Esophagus (tissue), 2 donors: ENCODE measurements around the gene MAPK1. TPM values are rescaled to one million over a fixed set of nuclear protein-coding genes. Genes with fewer than 3 reads are reported as not detected.
"Not testable (repeated sequence)": the region's sequence is repeated elsewhere in the genome, so short reads cannot be mapped to it uniquely, and the experiment has no call there.

Source experiments
- H3K27ac ChIP-seq, 2 donors: one replicate each; pipeline ENCODE4 v1.5.1; 2013; ENCODE audit warnings: low read depth in 2 of 2, mild to moderate bottlenecking in 2 of 2, inconsistent platforms in 1 of 2, low read length in 1 of 2, moderate library complexity in 1 of 2
- H3K27me3 ChIP-seq, 2 donors: one replicate each; pipeline ENCODE4 v1.6.1; 2013; ENCODE audit warnings: low read length in 2 of 2, control low read depth in 1 of 2, mild to moderate bottlenecking in 1 of 2; ENCODE audit not compliant: insufficient read depth in 2 of 2, control insufficient read depth in 1 of 2
- H3K36me3 ChIP-seq, 2 donors: one replicate each; pipeline ENCODE4 v1.6.1; 2013; ENCODE audit warnings: low read length in 1 of 2; ENCODE audit not compliant: control insufficient read depth in 2 of 2, insufficient read depth in 2 of 2
- H3K4me1 ChIP-seq, 2 donors: one replicate each; pipeline ENCODE4 v1.6.1; 2013; ENCODE audit warnings: low read length in 1 of 2; ENCODE audit not compliant: control insufficient read depth in 2 of 2, insufficient read depth in 2 of 2
- H3K4me3 ChIP-seq, 2 donors: one replicate each; pipeline ENCODE4 v1.5.1; 2013; ENCODE audit warnings: low read length in 2 of 2, mild to moderate bottlenecking in 2 of 2, low read depth in 1 of 2, moderate library complexity in 1 of 2
- H3K9me3 ChIP-seq, 2 donors: one replicate each; pipeline ENCODE4 v1.6.1; 2013; ENCODE audit warnings: mild to moderate bottlenecking in 2 of 2, low read depth in 1 of 2, low read length in 1 of 2, moderate library complexity in 1 of 2; ENCODE audit not compliant: control insufficient read depth in 2 of 2, insufficient read depth in 1 of 2
- WGBS, 2 donors: extraction: QIAGEN DNeasy Blood & Tissue Kit; methylation state at CpG; one replicate each; pipeline ENCODE4 v1.1.7; 2013; 5-methylcytosine and 5-hydroxymethylcytosine counted together
- polyA plus RNA-seq, 2 donors: library from polyadenylated mRNA; stranded (reverse); fragments of 200-250 nt; gene quantifications; one replicate each; pipeline ENCODE4 v1.2.3, GENCODE V29; 2013
- donor health status: healthy with polysubstance abuse.
- donor health status: Bipolar disorder and iron deficiency.

Gene MAPK1
- polyA plus RNA-seq, 2 donors = 10.0 to 17.4 TPM

DNA sequence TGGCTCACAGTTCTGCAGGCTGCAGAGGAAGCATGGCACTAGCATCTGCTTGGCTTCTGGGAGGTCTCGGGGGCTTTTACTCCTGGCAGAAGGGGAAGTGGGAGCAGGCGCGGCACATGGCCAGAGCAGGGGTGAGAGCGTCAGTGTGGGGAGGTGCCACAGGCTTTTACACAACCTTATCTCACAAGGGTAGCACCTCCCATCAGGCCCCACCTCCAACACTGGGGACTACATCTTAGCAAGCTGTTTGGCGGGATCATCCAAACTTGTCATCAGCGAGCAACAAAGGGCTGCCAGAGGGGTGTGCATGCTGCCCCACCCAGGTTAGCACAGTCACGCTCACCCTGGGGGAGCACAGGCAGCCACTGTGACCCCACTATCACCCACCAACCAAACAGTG lies 112.9 kb downstream of the MAPK1 start:
- no peak overlapping the region for H3K27ac ChIP-seq
- peaks cover 0 to 2% of the 10 kb centered on the region in 2 donors for H3K9me3 ChIP-seq
- peaks cover 0 to 13% of the 10 kb centered on the region in 2 donors for H3K36me3 ChIP-seq
- H3K27me3 ChIP-seq = no peaks in the 10 kb centered on the region
- H3K4me3 ChIP-seq = no peak overlapping the region
- 23 to 37% methylated on average over 7 of the region's 7 CpGs for WGBS, 2 donors
- H3K4me1 ChIP-seq = peaks cover 0 to 8% of the 10 kb centered on the region in 2 donors

- Histone ChIP-seq H3K36me3 (peaks cover 0 to 9% of the 10 kb centered on the region in 2 donors), H3K4me1 (peaks cover 0 to 8% of the 10 kb centered on the region in 2 donors), H3K9me3 (peaks cover 0 to 2% of the 10 kb centered on the region in 2 donors), H3K27ac (no peak overlapping the region), H3K27me3 (no peaks in the 10 kb centered on the region), H3K4me3 (no peak overlapping the region)
- 74 to 75% methylated on average over 14 of the region's 14 CpGs for WGBS, 2 donors
Measured at GRCh38 chr22:21753374-21754111, 113.9 kb downstream of the MAPK1 start.

DNA sequence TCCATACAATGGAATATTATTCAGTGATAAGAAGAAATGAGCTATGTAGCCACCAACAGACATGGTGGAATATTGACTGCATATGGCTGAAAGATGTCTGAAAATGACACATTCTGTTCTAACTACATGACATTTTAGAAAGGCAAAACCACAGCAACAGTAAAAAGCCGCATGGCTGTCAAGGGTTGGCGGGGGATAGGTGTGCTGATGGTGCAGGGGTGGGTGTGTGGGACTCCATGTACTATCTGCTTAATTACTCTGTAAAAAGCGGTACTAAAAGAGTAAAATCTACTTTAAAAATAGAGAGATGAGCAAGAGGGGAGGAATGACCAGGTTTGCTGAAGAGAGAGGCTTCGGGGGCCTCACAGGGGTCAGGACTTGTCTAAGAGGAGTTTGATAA lies 115.2 kb downstream of the MAPK1 start:
- no peak overlapping the region for H3K27ac ChIP-seq
- no peak overlapping the region for H3K4me3 ChIP-seq
- H3K4me1 ChIP-seq = peaks cover 0 to 8% of the 10 kb centered on the region in 2 donors
- peaks cover 0 to 2% of the 10 kb centered on the region in 2 donors for H3K9me3 ChIP-seq
- peaks cover 0 to 4% of the 10 kb centered on the region in 2 donors for H3K36me3 ChIP-seq
- no peaks in the 10 kb centered on the region for H3K27me3 ChIP-seq
- WGBS, 2 donors = 92 to 97% methylated on average over 4 of the region's 4 CpGs

GRCh38 chr22:21745948-21746347 lies 121.5 kb downstream of the MAPK1 start:
- Histone ChIP-seq H3K4me3 (no peak overlapping the region), H3K4me1 (peaks cover 0 to under 1% of the 10 kb centered on the region in 2 donors), H3K27me3 (no peaks in the 10 kb centered on the region), H3K36me3 (no peaks in the 10 kb centered on the region), H3K9me3 (no peaks in the 10 kb centered on the region), H3K27ac (no peak overlapping the region)
- 85% methylated on average over 8 of the region's 8 CpGs for WGBS, 2 donors

- not testable (repeated sequence) for H3K4me3 ChIP-seq, H3K27ac ChIP-seq, H3K4me1 ChIP-seq, H3K9me3 ChIP-seq, H3K36me3 ChIP-seq, H3K27me3 ChIP-seq
- WGBS, 2 donors = 84 to 89% methylated on average over 6 of the region's 6 CpGs
Measured at GRCh38 chr22:21744917-21745316, 122.5 kb downstream of the MAPK1 start.

DNA sequence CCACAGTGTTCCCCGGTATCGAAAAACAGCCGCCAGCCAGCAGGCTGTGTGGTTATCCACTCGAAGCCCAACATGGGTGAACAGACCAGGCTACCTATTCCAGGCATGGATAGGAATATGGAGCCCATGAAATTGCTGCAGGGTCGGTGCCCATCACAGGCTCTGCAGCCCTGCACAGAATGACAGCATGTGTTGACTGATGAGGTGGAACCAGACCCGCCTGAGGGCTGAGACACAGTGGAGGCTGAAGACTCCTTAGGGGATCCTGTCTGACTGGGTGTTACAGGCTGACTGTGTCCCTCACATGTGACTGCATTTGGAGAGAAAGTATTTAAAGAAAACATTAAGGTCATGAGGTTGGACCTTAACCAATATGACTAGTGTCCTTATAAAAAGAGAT lies 125.7 kb downstream of the MAPK1 start:
- Histone ChIP-seq H3K4me3 (no peak overlapping the region), H3K27ac (no peak overlapping the region), H3K9me3 (no peaks in the 10 kb centered on the region), H3K27me3 (no peaks in the 10 kb centered on the region), H3K36me3 (no peaks in the 10 kb centered on the region), H3K4me1 (no peaks in the 10 kb centered on the region)
- 81 to 87% methylated on average over 6 of the region's 6 CpGs for WGBS, 2 donors

- WGBS, 2 donors = 86 to 87% methylated on average over 10 of the region's 10 CpGs
- peaks cover 0 to 3% of the 10 kb centered on the region in 2 donors for H3K9me3 ChIP-seq
- peaks cover 0 to 2% of the 10 kb centered on the region in 2 donors for H3K4me1 ChIP-seq
Measured at GRCh38 chr22:21741059-21741458, 126.4 kb downstream of the MAPK1 start.

GRCh38 chr22:21739828-21740377 lies 127.5 kb downstream of the MAPK1 start:
- Histone ChIP-seq H3K9me3 (peaks cover 0 to 4% of the 10 kb centered on the region in 2 donors), H3K27ac (no peak overlapping the region), H3K36me3 (no peaks in the 10 kb centered on the region), H3K27me3 (no peaks in the 10 kb centered on the region), H3K4me1 (peaks cover 0 to 3% of the 10 kb centered on the region in 2 donors), H3K4me3 (no peak overlapping the region)
- 87 to 95% methylated on average over 5 of the region's 5 CpGs for WGBS, 2 donors

More at GRCh38 chr22:21741059-21741458, 126.4 kb downstream of the MAPK1 start:
- Histone ChIP-seq H3K27me3 (no peaks in the 10 kb centered on the region), H3K4me3 (no peak overlapping the region), H3K27ac (no peak overlapping the region), H3K36me3 (no peaks in the 10 kb centered on the region)

GRCh38 chr22:21738966-21739365 lies 128.5 kb downstream of the MAPK1 start:
- H3K4me1 ChIP-seq = peaks cover 0 to 3% of the 10 kb centered on the region in 2 donors
- H3K27me3 ChIP-seq = no peaks in the 10 kb centered on the region
- H3K27ac ChIP-seq = no peak overlapping the region
- H3K36me3 ChIP-seq = no peaks in the 10 kb centered on the region
- WGBS, 2 donors = 53 to 55% methylated on average over 7 of the region's 7 CpGs
- H3K4me3 ChIP-seq = no peak overlapping the region
- H3K9me3 ChIP-seq = peaks cover 0 to 4% of the 10 kb centered on the region in 2 donors

- no peaks in the 10 kb centered on the region for H3K36me3 ChIP-seq
- H3K9me3 ChIP-seq = peaks cover 0 to 4% of the 10 kb centered on the region in 2 donors
- H3K27me3 ChIP-seq = no peaks in the 10 kb centered on the region
- 74 to 78% methylated on average over 8 of the region's 8 CpGs for WGBS, 2 donors
- peaks cover 0 to 3% of the 10 kb centered on the region in 2 donors for H3K4me1 ChIP-seq
- H3K4me3 ChIP-seq = no peak overlapping the region
- H3K27ac ChIP-seq = no peak overlapping the region
Measured at GRCh38 chr22:21738081-21738480, 129.4 kb downstream of the MAPK1 start.
